Transverse colon (tissue), 4 donors: ENCODE data around the gene DMRT1. TPM values are rescaled to one million over a fixed set of nuclear protein-coding genes. Genes with fewer than 3 reads are reported as not detected.

Experiments
- DNase-seq: peaks from one replicate; pipeline ENCODE4 v3.0.0-alpha.2; 2019
- H3K27ac ChIP-seq, 4 donors: fragments of 200-600 bp; sonication (generic); 2 replicates each; pipeline ENCODE4 v1.5.1; 2016 to 2018; ENCODE audit warnings: inconsistent platforms in 4 of 4
- H3K27me3 ChIP-seq: fragments of 200-600 bp; sonication (generic); 2 replicates; pipeline ENCODE4 v1.5.1; 2017; ENCODE audit warnings: inconsistent platforms
- H3K36me3 ChIP-seq, 4 donors: fragments of 200-600 bp; sonication (generic); 2 replicates each; pipeline ENCODE4 v1.5.1; 2017 to 2019; ENCODE audit warnings: inconsistent platforms in 4 of 4
- H3K4me1 ChIP-seq, 4 donors: fragments of 200-600 bp; sonication (generic); 2 replicates each; pipeline ENCODE4 v1.5.1; 2017 to 2020; ENCODE audit warnings: inconsistent platforms in 4 of 4
- H3K4me3 ChIP-seq, 4 donors: fragments of 200-600 bp; sonication (generic); 1 replicate in 1 of 4; 2 replicates in 3 of 4; pipeline versions ENCODE4 v1.5.1 to v1.6.1; 2017 to 2019; ENCODE audit warnings: inconsistent platforms in 4 of 4
- H3K9me3 ChIP-seq, 2 donors: fragments of 200-600 bp; sonication (generic); 2 replicates each; pipeline ENCODE4 v1.5.1; 2017 to 2019; ENCODE audit warnings: inconsistent platforms in 2 of 2
- EP300 ChIP-seq: sonication (generic); formaldehyde crosslinking; IDR thresholded peaks from one replicate; pipeline ENCODE4 v1.6.1; 2017; ENCODE audit warnings: antibody characterized with exemption, low read depth
- POLR2A ChIP-seq: fragments of 450-650 bp; IDR thresholded peaks from one replicate; pipeline ENCODE4 v1.6.1; 2016; ENCODE audit warnings: antibody characterized with exemption, mild to moderate bottlenecking, moderate library complexity
- POLR2AphosphoS5 ChIP-seq, 3 donors: sonication (generic); formaldehyde crosslinking; IDR thresholded peaks; one replicate each; pipeline ENCODE4 v1.6.1; 2016; ENCODE audit warnings: antibody characterized with exemption in 3 of 3
- WGBS, 2 donors: methylation state at CpG; one replicate each; pipeline ENCODE4 v1.1.5; 2018; ENCODE audit warnings: low coverage in 1 of 2; 5-methylcytosine and 5-hydroxymethylcytosine counted together
- in situ Hi-C, 4 donors: fragments of 200-750 bp; cut with MboI; loops; one replicate each; pipeline versions ENCODE4 v1.15.0 to v1.15.1; 2017; ENCODE audit warnings: low sequenced_read_pairs in 3 of 4, low pct_ligation_motif_present in 1 of 4, low pct_unique_long_range_greater_than_20kb in 1 of 4
- intact Hi-C: fragments of 100-400 bp; cut with DNase I; formaldehyde crosslinking; loops from one replicate; pipeline ENCODE4 v1.15.1; 2023; ENCODE audit warnings: low total_unique reads
- total RNA-seq, 4 donors: library from RNA; depleted of rRNA; stranded (reverse); fragments of >200 nt; gene quantifications; one replicate each; pipeline ENCODE4 v1.1.0, GENCODE V29; 2016
- TF ChIP-seq, protein P1 (sequence below), 5 experiments: fragments of 200-600 bp in 3 of 5; fragments of 450-650 bp in 2 of 5; sonication (generic) in 3 of 5; IDR thresholded peaks; 1 replicate in 2 of 5; 2 replicates in 3 of 5; pipeline ENCODE4 v1.5.1; 2016 to 2017; ENCODE audit warnings: antibody characterized with exemption in 5 of 5, inconsistent platforms in 3 of 5, mild to moderate bottlenecking in 2 of 5, moderate library complexity in 1 of 5

Gene DMRT1
- total RNA-seq, 4 donors from 2014 or later, result not detected

DNA sequence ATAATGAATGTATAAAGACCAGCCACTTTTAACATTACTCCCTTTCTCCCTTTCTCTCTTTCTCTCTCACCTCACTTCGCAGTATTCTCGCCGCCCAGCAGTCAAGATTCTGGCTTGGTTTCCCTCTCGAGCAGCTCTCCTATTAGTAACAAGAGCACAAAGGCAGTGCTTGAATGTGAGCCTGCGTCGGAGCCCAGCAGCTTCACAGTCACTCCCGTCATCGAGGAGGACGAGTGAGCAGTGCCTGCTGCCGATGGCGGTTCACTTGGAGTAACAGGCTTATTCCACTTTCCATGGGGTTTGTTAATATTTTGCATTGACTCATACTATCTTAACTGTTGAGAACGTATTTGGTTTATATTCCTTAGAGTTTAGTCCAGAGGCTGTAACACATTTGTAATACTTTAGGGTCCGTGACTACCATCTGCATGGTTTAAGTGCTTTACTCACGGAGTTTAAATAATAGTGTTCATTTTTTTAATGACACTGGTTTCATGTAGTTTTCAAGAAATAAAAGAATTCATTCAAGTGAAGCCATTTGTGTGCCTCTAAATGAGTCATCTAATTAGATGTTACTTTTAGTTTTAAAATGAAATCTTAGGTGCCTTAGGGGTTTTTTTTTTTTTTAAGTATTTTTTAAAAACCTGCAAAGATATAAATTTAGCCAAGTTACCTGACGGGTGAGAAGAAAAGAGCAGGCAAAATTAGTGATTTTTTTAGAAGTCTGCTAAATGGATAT lies 126.6 kb downstream of the DMRT1 start:
- WGBS, 2 donors, result 7 to 9% methylated on average over 13 to 15 of the region's 15 CpGs
- TF ChIP-seq POLR2AphosphoS5 (IDR thresholded peaks at IDR 0.05) (no peak), POLR2A (no peak), EP300 (no peak)
- TF ChIP-seq, protein P1, sequence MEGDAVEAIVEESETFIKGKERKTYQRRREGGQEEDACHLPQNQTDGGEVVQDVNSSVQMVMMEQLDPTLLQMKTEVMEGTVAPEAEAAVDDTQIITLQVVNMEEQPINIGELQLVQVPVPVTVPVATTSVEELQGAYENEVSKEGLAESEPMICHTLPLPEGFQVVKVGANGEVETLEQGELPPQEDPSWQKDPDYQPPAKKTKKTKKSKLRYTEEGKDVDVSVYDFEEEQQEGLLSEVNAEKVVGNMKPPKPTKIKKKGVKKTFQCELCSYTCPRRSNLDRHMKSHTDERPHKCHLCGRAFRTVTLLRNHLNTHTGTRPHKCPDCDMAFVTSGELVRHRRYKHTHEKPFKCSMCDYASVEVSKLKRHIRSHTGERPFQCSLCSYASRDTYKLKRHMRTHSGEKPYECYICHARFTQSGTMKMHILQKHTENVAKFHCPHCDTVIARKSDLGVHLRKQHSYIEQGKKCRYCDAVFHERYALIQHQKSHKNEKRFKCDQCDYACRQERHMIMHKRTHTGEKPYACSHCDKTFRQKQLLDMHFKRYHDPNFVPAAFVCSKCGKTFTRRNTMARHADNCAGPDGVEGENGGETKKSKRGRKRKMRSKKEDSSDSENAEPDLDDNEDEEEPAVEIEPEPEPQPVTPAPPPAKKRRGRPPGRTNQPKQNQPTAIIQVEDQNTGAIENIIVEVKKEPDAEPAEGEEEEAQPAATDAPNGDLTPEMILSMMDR (IDR thresholded peaks at IDR 0.05), result no peak
- intact Hi-C loops, result no loop called here

GRCh38 chr9:969310-970150 lies 128.0 kb downstream of the DMRT1 start:
- no peak for TF ChIP-seq POLR2A
- TF ChIP-seq EP300, result no peak
- TF ChIP-seq, protein P1 (IDR thresholded peaks at IDR 0.05), result no peak
- peaks cover 100% of the 10 kb centered on the region for H3K27me3 ChIP-seq
- H3K4me3 ChIP-seq, result no peak overlapping the region
- intact Hi-C loops (no loop called here), in situ Hi-C loops (no loop called here)
- no peak overlapping the region for H3K27ac ChIP-seq
- H3K36me3 ChIP-seq, result no peaks in the 10 kb centered on the region
- no peaks in the 10 kb centered on the region for H3K9me3 ChIP-seq
- no peak for DNase-seq
- peaks cover 10 to 39% (median 25%) of the 10 kb centered on the region in 4 donors for H3K4me1 ChIP-seq
- 14 to 15% methylated on average over 3 to 33 of the region's 49 CpGs for WGBS, 2 donors

More for the DNA sequence above, 126.6 kb downstream of the DMRT1 start:
- Histone ChIP-seq H3K27me3 (peaks cover 100% of the 10 kb centered on the region), H3K36me3 (no peaks in the 10 kb centered on the region), H3K4me1 (peaks cover 10 to 37% (median 25%) of the 10 kb centered on the region in 4 donors), H3K9me3 (no peaks in the 10 kb centered on the region), H3K27ac (no peak overlapping the region), H3K4me3 (no peak overlapping the region)
- DNase-seq, result no peak
- in situ Hi-C loops, result no loop called here

DNA sequence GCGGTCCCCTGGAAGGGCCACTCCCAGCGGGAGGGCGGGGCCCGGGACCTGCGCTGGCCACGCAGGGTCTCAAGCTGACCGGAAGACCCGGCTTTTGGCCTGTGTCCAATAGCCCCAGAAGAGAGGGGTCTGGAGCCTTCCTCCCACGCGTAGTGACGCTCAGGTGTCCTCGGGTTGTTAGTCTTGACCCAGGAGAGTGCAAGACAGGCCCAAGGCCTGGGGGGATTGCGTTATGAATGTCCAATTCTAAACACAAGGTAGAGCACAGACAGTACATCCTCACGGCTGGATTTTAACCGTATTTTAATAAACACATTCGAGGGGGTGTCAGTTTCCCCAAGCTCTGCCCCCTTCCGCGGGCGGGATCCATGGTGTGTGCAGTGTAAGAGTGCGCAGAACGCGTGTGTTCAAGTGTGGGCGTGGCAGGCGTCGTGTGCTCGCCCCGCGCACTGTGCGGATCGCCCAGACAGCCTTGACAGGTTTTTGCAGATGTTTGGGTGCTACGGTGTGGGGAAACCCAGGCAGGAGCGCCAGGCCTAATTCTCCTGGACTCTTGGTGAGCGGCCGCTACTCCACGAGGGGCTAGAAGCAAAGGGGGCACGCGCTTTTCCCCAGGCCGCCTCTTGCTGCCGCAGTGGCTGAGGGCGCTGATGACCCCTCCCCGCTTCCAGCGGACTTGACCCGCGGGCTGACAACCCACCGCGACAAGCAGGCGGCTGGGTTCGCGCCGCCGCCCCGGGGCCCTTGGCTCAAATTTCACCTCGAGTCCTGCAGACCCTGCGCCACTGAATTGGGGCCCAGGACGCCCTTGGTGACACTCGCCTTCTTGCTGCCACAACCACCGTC lies 128.9 kb downstream of the DMRT1 start:
- no peak for TF ChIP-seq EP300
- no peak for TF ChIP-seq POLR2A
- no peak for TF ChIP-seq POLR2AphosphoS5 (IDR thresholded peaks at IDR 0.05)
- TF ChIP-seq, protein P1 (IDR thresholded peaks at IDR 0.05), result no peak
- no peak for DNase-seq
- no peaks in the 10 kb centered on the region for H3K36me3 ChIP-seq
- H3K4me3 ChIP-seq, result no peak overlapping the region
- H3K27ac ChIP-seq, result no peak overlapping the region
- WGBS, 2 donors, result 23% methylated on average over 53 of the region's 57 CpGs; no CpG with 5 or more reads in 1 of the 2 donors
- H3K9me3 ChIP-seq, result no peaks in the 10 kb centered on the region
- intact Hi-C loops, result no loop called here
- peaks cover 10 to 39% (median 25%) of the 10 kb centered on the region in 4 donors for H3K4me1 ChIP-seq
- in situ Hi-C loops, result no loop called here
- peaks cover 100% of the 10 kb centered on the region for H3K27me3 ChIP-seq
